Measurements from ENCODE around the gene COBLL1.
"Not testable (repeated sequence)": the region's sequence is repeated elsewhere in the genome, so short reads cannot be mapped to it uniquely, and the experiment has no call there.

The COBLL1 gene

GRCh38 chr2:164789968-164790367 lies 51.7 kb downstream of the COBLL1 start:
- DNase-seq (ENCODE audit: low read depth in 2 of 2) = no peak

DNA sequence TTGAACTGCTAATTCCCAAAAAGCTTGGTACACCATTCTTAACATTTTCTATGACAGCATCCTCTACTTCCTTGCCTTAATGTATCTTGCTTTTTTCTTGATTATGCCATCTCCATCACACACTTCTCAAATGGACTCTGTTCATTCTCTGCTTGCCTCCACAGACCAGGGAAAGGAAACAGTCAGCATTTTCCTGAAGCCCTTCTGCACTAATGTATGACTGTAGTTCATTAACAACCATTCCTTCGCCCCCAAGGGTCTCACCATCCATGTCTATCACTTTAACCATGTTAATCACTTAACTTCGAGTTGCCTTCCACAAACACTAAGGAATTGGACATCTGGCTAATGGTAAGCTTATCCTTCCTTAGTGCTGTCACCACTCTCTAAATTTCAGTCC lies 54.8 kb downstream of the COBLL1 start:
- DNase-seq (ENCODE audit: low read depth in 2 of 2) = no peak

GRCh38 chr2:164785457-164785856 lies 56.2 kb downstream of the COBLL1 start:
- no peak for DNase-seq (ENCODE audit: low read depth in 2 of 2)

GRCh38 chr2:164784376-164784775 lies 57.2 kb downstream of the COBLL1 start:
- no peak for DNase-seq (ENCODE audit: low read depth in 2 of 2)

- DNase-seq (ENCODE audit: low read depth in 2 of 2) = no peak
These were observed 59.3 kb downstream of the COBLL1 start for GRCh38 chr2:164782323-164782722.

- DNase-seq (ENCODE audit: low read depth in 2 of 2) = no peak
These were observed 60.2 kb downstream of the COBLL1 start for GRCh38 chr2:164781394-164781793.

DNA sequence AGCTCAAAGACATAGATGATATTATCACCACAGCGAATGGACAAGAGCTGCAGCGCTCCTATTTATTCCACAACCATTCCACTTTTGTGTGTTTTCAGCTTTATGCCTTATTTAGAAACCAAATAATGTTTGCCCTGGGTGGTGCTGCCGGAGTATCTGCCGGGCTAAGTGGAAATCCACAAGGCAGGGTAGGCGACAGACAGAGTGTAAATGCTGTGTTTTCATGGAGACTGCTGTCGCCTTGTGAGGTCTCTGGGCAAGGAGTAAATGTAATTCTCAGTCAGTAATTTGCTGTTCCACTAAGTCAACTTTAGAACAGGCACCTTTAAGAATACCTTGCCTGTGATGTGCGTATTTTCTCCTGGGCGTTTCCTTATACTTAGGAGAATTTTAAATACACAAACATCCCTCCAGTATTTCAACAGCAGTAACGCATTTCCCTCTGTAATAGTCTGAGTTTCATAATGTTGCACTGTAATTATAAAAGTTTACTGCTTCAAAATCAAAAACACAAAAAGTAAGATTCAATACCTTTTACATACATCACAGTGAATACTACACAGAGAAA lies 60.9 kb downstream of the COBLL1 start:
- no peak for DNase-seq (ENCODE audit: low read depth in 2 of 2)

DNA sequence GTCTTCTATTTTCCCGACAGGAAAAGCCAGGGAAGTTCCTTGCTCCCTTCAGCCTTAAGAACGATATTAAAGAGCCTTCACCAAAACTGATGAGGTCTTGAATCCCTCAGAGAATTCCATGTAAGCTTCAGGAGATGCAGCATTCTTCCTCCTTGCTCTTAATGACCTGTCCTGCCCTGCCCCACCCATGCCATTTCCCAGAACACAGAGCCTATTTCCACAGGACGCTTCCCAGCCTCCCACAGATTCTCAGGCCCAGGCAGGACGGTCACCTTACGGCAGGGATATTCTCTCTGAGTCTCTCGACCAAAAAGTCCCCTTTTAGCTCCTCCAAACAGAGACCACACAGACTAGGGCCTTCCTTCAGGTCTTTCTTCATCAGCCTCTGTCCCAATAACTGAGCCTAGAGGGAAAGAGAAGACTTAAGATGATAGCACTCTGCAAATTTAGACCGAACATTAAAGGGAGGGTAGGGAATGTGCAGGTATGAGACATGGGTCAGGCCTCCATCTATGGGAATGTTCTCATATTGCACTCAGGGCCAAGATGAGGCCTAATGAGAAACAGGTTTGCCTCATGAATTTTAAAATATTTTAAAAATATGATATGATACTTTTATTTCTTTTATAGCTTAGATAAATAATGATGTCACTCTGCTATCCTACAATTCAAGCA lies 62.1 kb downstream of the COBLL1 start:
- DNase-seq (ENCODE audit: low read depth in 2 of 2) = no peak

GRCh38 chr2:164778723-164779122 lies 62.9 kb downstream of the COBLL1 start:
- DNase-seq (ENCODE audit: low read depth in 2 of 2) = no peak

- no peak for DNase-seq (ENCODE audit: low read depth in 2 of 2)
These were observed 63.7 kb downstream of the COBLL1 start for GRCh38 chr2:164777847-164778461.

DNA sequence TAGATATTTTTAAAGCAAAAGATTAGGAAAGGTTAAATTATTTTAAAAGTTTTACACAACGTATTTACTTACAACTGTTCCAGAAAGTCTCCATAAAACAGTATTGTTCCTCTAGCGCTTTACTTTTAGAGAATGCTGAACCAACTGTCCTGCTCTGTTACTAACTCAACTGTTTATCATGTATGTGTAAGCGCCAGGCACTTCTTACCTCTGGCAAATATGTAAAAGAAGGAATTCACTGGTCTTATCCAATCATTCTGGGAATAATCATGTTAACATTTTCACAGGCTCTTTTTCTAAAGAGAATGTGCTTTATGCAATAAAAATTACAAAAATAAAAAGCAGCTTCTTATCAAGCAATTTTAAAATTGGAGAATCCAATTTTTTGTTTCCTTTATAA lies 68.0 kb downstream of the COBLL1 start:
- DNase-seq (ENCODE audit: low read depth in 2 of 2) = no peak

- DNase-seq (ENCODE audit: low read depth in 2 of 2) = no peak
These were observed 68.5 kb downstream of the COBLL1 start for GRCh38 chr2:164773091-164773490.

- DNase-seq (ENCODE audit: low read depth in 2 of 2) = no peak
These were observed 69.7 kb downstream of the COBLL1 start for GRCh38 chr2:164771897-164772296.

DNA sequence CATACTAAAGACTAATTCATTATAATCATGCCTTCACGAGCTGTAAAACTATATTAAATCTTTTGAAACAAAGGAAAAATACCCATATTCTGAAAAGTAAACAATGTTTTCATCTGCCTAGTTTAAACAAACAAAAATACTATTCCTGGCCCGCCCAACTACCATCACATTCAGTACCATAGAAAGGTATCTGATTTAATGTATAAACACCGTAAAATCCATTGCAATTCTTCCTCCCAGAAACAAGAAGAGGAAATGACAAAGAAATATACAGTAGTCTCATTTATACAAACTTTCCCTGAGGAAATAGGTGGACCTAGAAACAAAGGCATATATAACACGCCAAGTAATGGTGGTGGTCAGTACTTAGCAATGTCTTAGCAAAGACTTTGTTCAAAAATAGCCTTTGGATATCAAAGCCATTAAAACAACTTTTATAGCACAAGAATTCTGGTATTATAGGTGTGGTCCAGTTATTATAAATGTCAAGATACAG lies 71.2 kb downstream of the COBLL1 start:
- DNase-seq (ENCODE audit: low read depth in 2 of 2) = no peak

GRCh38 chr2:164766954-164767320 lies 74.7 kb downstream of the COBLL1 start:
- no peak for DNase-seq (ENCODE audit: low read depth in 2 of 2)

- no peak for DNase-seq (ENCODE audit: low read depth in 2 of 2)
These were observed 75.2 kb downstream of the COBLL1 start for GRCh38 chr2:164766216-164766953.

- no peak for DNase-seq (ENCODE audit: low read depth in 2 of 2)
These were observed 76.6 kb downstream of the COBLL1 start for GRCh38 chr2:164764996-164765395.

DNA sequence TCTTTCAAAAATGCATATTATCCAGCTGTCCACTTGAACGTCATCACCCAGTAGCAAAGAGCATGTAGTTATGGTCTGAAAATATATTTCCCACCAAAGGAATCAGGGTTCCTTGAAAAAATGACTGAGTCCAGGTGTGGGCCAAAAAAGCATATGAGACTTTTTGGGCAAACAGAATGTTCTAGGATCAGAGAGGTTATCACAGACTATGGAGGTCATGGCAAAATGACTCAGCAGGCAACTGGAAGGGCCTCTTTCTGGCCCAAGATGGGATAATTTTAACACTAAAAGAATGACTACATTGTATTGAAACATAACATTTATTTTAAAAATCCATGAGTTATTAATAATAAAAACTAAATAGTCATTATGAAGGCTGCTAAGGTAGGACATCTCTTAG lies 77.1 kb downstream of the COBLL1 start:
- DNase-seq (ENCODE audit: low read depth in 2 of 2) = no peak

GRCh38 chr2:164763431-164763830 lies 78.2 kb downstream of the COBLL1 start:
- no peak for DNase-seq (ENCODE audit: low read depth in 2 of 2)

DNA sequence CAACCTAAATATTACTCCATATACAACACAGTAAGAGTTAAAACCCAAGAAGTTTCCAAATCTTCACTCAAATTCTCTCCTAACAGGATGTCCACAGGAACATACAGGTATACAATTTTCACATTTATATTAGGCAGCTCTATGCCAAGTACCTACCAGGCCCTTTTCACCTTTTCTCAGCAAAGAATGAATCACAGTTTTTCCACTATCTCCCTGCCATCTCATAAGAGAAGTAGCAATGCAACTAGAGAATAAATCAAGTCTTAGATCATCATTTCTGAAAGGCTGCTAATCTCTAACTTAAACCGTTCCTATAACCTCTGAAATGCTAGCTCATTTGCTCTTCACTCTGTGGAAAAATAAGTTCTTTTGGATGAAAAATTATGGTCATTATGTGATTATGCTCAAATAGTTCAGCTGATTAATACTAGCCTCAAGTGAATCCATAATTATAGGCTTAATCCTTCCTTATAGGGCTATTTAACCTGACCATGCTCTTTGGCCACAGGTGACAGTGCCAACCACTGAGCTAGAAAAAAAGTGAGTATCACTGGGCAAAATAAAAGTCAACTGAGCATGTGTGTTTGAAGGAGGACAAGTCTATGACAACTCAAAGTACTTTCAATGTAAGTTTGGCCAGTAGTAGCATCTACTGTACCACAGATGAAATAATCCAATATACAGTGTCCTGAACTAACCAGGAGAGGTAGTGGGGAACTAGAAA lies 79.7 kb downstream of the COBLL1 start:
- no peak for DNase-seq (ENCODE audit: low read depth in 2 of 2)

DNA sequence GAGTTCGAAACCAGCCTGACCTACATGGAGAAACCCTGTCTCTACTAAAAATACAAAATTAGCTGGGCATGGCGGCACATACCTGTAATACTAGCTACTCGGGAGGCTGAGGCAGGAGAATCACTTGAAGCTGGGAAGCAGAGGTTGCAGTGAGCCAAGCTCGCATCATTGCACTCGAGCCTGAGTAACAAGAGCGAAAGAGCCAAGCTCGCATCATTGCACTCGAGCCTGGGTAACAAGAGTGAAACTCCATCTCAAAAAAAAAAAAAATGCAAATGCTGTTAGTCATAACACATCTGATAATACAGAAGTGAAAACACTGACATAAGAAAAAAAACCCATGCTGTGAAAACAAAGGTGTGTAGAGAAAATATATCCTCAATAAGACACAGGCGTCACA lies 80.4 kb downstream of the COBLL1 start:
- not testable (repeated sequence) for DNase-seq (ENCODE audit: low read depth in 2 of 2)

GRCh38 chr2:164760179-164760578 lies 81.4 kb downstream of the COBLL1 start:
- DNase-seq (ENCODE audit: low read depth in 2 of 2) = no peak
